Pons (tissue), 1 donor: ENCODE measurements around the gene TSHZ1.

Experiments
- DNase-seq: peaks from one replicate; pipeline ENCODE4 v3.0.0-alpha.2; 2016; ENCODE audit warnings: low spot score

TSHZ1 gene

GRCh38 chr18:75246721-75247610, 36.4 kb downstream of the TSHZ1 start:
- DNase-seq = peak; percentile 48

GRCh38 chr18:75247611-75248421, 37.2 kb downstream of the TSHZ1 start:
- peak; percentile 68 for DNase-seq

GRCh38 chr18:75248426-75249174, 38.0 kb downstream of the TSHZ1 start:
- peak; percentile 37 for DNase-seq

GRCh38 chr18:75249175-75249518, 38.5 kb downstream of the TSHZ1 start:
- no peak for DNase-seq

GRCh38 chr18:75249672-75250470, 39.3 kb downstream of the TSHZ1 start:
- no peak for DNase-seq

GRCh38 chr18:75250471-75250821, 39.8 kb downstream of the TSHZ1 start:
- DNase-seq = no peak

GRCh38 chr18:75251466-75251865, 40.9 kb downstream of the TSHZ1 start:
- DNase-seq = no peak

GRCh38 chr18:75252136-75252535, 41.5 kb downstream of the TSHZ1 start:
- DNase-seq = no peak

- DNase-seq = no peak
These were observed 42.4 kb downstream of the TSHZ1 start for GRCh38 chr18:75253043-75253442.

- no peak for DNase-seq
These were observed 43.2 kb downstream of the TSHZ1 start for GRCh38 chr18:75253784-75254183.

GRCh38 chr18:75255094-75255493, 44.5 kb downstream of the TSHZ1 start:
- no peak for DNase-seq

- DNase-seq = no peak
These were observed 45.8 kb downstream of the TSHZ1 start for GRCh38 chr18:75256376-75256775.

- no peak for DNase-seq
These were observed 47.0 kb downstream of the TSHZ1 start for GRCh38 chr18:75257605-75258004.

- DNase-seq = no peak
These were observed 51.0 kb downstream of the TSHZ1 start for GRCh38 chr18:75261430-75262223.

GRCh38 chr18:75262511-75262910, 51.9 kb downstream of the TSHZ1 start:
- DNase-seq = no peak

GRCh38 chr18:75264195-75264594, 53.6 kb downstream of the TSHZ1 start:
- no peak for DNase-seq

- DNase-seq = no peak
These were observed 54.5 kb downstream of the TSHZ1 start for GRCh38 chr18:75264926-75265597.

- DNase-seq = no peak
These were observed 55.3 kb downstream of the TSHZ1 start for GRCh38 chr18:75265872-75266271.

- no peak for DNase-seq
These were observed 57.2 kb downstream of the TSHZ1 start for GRCh38 chr18:75267643-75268363.

GRCh38 chr18:75268364-75268646, 57.7 kb downstream of the TSHZ1 start:
- no peak for DNase-seq
